Measurements from ENCODE around the gene ROGDI.

DNA sequence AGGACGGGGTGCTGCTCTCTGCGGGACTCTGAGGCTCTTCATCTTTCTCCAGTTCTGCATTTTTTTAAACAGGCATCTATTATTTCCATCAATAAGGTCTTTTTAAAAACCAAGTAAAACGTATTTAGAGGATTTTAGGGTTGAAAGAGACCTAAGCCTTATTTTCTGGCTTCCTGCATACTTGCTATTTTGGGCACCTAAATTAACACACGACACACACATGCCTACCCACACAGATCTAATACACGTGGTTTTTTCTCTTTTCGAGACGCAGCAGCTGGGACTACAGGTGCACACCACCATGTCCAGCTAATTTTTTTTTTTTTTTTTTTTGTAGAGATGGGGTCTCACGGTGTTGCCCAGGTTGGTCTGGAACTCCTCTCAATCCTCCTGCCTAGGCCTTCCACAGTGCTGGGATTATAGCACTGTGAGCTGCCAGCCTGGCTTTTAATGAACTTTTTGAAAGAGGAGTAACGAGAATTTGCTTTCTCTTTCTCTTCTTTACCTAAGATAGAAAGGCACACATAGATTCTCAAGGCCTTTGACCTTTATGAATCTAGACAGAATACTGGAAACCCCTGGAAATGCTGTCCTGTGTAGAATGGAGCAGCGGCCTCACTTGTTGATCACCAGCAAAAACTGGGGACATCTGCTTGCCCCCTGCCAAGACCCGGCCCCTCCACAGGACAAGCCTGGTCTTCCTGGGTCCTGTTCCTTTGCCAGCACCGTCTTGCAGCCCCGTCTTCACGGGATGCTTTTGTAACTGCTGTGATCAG lies 54.3 kb downstream of the ROGDI start:
- TF ChIP-seq, protein P1, sequence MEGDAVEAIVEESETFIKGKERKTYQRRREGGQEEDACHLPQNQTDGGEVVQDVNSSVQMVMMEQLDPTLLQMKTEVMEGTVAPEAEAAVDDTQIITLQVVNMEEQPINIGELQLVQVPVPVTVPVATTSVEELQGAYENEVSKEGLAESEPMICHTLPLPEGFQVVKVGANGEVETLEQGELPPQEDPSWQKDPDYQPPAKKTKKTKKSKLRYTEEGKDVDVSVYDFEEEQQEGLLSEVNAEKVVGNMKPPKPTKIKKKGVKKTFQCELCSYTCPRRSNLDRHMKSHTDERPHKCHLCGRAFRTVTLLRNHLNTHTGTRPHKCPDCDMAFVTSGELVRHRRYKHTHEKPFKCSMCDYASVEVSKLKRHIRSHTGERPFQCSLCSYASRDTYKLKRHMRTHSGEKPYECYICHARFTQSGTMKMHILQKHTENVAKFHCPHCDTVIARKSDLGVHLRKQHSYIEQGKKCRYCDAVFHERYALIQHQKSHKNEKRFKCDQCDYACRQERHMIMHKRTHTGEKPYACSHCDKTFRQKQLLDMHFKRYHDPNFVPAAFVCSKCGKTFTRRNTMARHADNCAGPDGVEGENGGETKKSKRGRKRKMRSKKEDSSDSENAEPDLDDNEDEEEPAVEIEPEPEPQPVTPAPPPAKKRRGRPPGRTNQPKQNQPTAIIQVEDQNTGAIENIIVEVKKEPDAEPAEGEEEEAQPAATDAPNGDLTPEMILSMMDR (IDR thresholded peaks at IDR 0.05; ENCODE audit: poor library complexity), result no peak
- TF ChIP-seq EZH2phosphoT487 (IDR thresholded peaks at IDR 0.05; ENCODE audit: low read depth, severe bottlenecking, unreplicated experiment), result no peak
- TF ChIP-seq EZH2 (IDR thresholded peaks at IDR 0.05; ENCODE audit: borderline replicate concordance), result no peak

Data from hepatocyte (in vitro differentiated cells).